CD4-positive, alpha-beta T cell (primary cell): ENCODE results near the gene SMAD6. TPM values are rescaled to one million over a fixed set of nuclear protein-coding genes. Genes with fewer than 3 reads are reported as not detected.
A peak's percentile ranks its signal among the peaks of the same experiment; 100 is the strongest.

Experiments used
- ATAC-seq: fragments of 200-7000 bp; cut with Tn5 transposase; one replicate; pipeline ENCODE4 v1.10.0; 2022; ENCODE audit warnings: mild to moderate bottlenecking; ENCODE audit not compliant: poor library complexity
- CTCF ChIA-PET: fragments of 350-600 bp; sonication (Branson Sonifier 250); formaldehyde crosslinking; loops from one replicate; lab custom pipeline; 2021; ENCODE audit warnings: antibody characterized with exemption, inconsistent platforms; lab: Charles Lee
- POLR2A ChIA-PET: fragments of 350-600 bp; sonication (Branson Sonifier 250); formaldehyde crosslinking; loops from one replicate; lab custom pipeline; 2021; ENCODE audit warnings: antibody characterized with exemption, inconsistent platforms; lab: Charles Lee
- DNase-seq, 14 experiments: peaks; one replicate each; pipeline ENCODE4 v3.0.0-alpha.2; 2013 to 2020; ENCODE audit warnings: mixed read lengths in 2 of 14
- H3K27ac ChIP-seq, 2 donors: one replicate each; pipeline versions ENCODE4 v1.5.1 to v1.7.0; 2013; ENCODE audit warnings: low read length in 2 of 2, low read depth in 1 of 2, mild to moderate bottlenecking in 1 of 2
- H3K27me3 ChIP-seq, 2 experiments: 1 replicate in 1 of 2; 2 replicates in 1 of 2; pipeline versions ENCODE4 v1.6.1 to v1.7.0; 2013; ENCODE audit warnings: low read length in 2 of 2, control low read depth in 1 of 2, mild to moderate bottlenecking in 1 of 2, moderate library complexity in 1 of 2; ENCODE audit not compliant: insufficient read depth in 2 of 2, control insufficient read depth in 1 of 2
- H3K36me3 ChIP-seq: one replicate; pipeline ENCODE4 v1.6.1; 2013; ENCODE audit warnings: low read length, control low read depth; ENCODE audit not compliant: insufficient read depth
- H3K4me1 ChIP-seq: one replicate; pipeline ENCODE4 v1.6.1; 2013; ENCODE audit warnings: low read length, control low read depth; ENCODE audit not compliant: insufficient read depth
- H3K4me3 ChIP-seq: one replicate; pipeline ENCODE4 v1.5.1; 2013; ENCODE audit warnings: mild to moderate bottlenecking, low read length, moderate library complexity
- H3K9me3 ChIP-seq, 2 experiments: 1 replicate in 1 of 2; 2 replicates in 1 of 2; pipeline versions ENCODE4 v1.6.1 to v1.7.0; 2013; ENCODE audit warnings: low read length in 2 of 2, mild to moderate bottlenecking in 2 of 2, control low read depth in 1 of 2, moderate library complexity in 1 of 2; ENCODE audit not compliant: control insufficient read depth in 1 of 2, insufficient read depth in 1 of 2
- H3K27ac Mint-ChIP-seq: one replicate; pipeline ENCODE4 v1.8.0; 2020; ENCODE audit warnings: mixed read lengths
- H3K27me3 Mint-ChIP-seq: one replicate; pipeline ENCODE4 v1.8.0; 2021; ENCODE audit warnings: mixed read lengths
- H3K36me3 Mint-ChIP-seq: one replicate; pipeline ENCODE4 v1.8.0; 2021; ENCODE audit warnings: low read depth, mixed read lengths
- H3K4me1 Mint-ChIP-seq: one replicate; pipeline ENCODE4 v1.8.0; 2021; ENCODE audit warnings: low read depth, mixed read lengths
- H3K4me3 Mint-ChIP-seq: one replicate; pipeline ENCODE4 v1.8.0; 2020; ENCODE audit warnings: mild to moderate bottlenecking, mixed read lengths
- H3K9me3 Mint-ChIP-seq: one replicate; pipeline ENCODE4 v1.8.0; 2020; ENCODE audit warnings: mixed read lengths
- intact Hi-C, 2 experiments: fragments of 100-400 bp; cut with DNase I in 1 of 2; cut with micrococcal nuclease in 1 of 2; formaldehyde crosslinking; loops; one replicate each; pipeline versions ENCODE4 v1.15.1 to v1.9.0; 2023 to 2025; cut with DNase I, micrococcal nuclease
- total RNA-seq, 174 experiments: library from RNA in 2 of 174; stranded (reverse) in 2 of 174; gene quantifications; one replicate each; pipeline ENCODE4 v1.2.3 and lab custom pipeline; 2021 to 2026
- TF ChIP-seq, protein P1 (sequence below): fragments of 200-600 bp; IDR thresholded peaks from one replicate; pipeline ENCODE4 v1.8.0; 2022; ENCODE audit warnings: antibody characterized with exemption, mild to moderate bottlenecking

Gene SMAD6
- total RNA-seq, 2 experiments from 2014 or later: 0.59 to 0.69 TPM

DNA sequence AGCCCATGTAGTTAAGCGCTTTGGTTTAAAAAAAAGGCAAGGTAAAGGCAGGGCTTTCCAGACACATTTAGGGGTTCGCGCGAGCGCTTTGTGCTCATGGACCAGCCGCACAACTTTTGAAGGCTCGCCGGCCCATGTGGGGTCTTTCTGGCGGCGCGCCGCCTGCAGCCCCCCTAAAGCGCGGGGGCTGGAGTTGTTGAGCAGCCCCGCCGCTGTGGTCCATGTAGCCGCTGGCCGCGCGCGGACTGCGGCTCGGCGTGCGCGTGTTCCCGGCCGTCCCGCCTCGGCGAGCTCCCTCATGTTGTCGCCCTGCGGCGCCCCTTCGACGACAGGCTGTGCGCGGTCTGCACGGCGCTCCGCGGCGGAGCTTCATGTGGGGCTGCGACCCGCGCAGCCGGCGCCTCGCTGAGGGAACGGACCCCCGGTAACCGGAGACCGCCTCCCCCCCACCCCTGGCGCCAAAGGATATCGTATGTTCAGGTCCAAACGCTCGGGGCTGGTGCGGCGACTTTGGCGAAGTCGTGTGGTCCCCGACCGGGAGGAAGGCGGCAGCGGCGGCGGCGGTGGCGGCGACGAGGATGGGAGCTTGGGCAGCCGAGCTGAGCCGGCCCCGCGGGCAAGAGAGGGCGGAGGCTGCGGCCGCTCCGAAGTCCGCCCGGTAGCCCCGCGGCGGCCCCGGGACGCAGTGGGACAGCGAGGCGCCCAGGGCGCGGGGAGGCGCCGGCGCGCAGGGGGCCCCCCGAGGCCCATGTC is 927 bp downstream of the SMAD6 start:
- Histone ChIP-seq H3K9me3 (peaks cover 0 to 3% of the 10 kb centered on the region in 2 experiments), H3K36me3 (no peaks in the 10 kb centered on the region), H3K4me3 (peak overlapping the region; percentile 76), H3K4me1 (peaks cover 30% of the 10 kb centered on the region), H3K27me3 (peaks cover 17 to 20% of the 10 kb centered on the region in 2 experiments), H3K27ac (no peak overlapping the region)
- peaks cover 23% of the 10 kb centered on the region for H3K4me1 Mint-ChIP-seq
- peak in 5 of 14 experiments; percentile 9 to 47 (median 40) for DNase-seq
- TF ChIP-seq, protein P1, sequence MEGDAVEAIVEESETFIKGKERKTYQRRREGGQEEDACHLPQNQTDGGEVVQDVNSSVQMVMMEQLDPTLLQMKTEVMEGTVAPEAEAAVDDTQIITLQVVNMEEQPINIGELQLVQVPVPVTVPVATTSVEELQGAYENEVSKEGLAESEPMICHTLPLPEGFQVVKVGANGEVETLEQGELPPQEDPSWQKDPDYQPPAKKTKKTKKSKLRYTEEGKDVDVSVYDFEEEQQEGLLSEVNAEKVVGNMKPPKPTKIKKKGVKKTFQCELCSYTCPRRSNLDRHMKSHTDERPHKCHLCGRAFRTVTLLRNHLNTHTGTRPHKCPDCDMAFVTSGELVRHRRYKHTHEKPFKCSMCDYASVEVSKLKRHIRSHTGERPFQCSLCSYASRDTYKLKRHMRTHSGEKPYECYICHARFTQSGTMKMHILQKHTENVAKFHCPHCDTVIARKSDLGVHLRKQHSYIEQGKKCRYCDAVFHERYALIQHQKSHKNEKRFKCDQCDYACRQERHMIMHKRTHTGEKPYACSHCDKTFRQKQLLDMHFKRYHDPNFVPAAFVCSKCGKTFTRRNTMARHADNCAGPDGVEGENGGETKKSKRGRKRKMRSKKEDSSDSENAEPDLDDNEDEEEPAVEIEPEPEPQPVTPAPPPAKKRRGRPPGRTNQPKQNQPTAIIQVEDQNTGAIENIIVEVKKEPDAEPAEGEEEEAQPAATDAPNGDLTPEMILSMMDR: no peak
- intact Hi-C loops: loop anchor here in 1 of 2 experiments (2.0 to 10.0 kb wide), 3 partner anchors 198 to 1142 kb away; partner anchors contain the start of genes RNU6-1, RPL4, TIPIN and ZWILCH
- peaks cover 30% of the 10 kb centered on the region for H3K27me3 Mint-ChIP-seq
- CTCF ChIA-PET: no interaction called here
- POLR2A ChIA-PET: interaction anchor here (1.0 to 2.2 kb wide), 4 partner anchors 9 to 29 kb away, joined by 3 to 10 read pairs (median 4); no protein-coding TSS in a partner anchor
- no peaks in the 10 kb centered on the region for H3K9me3 Mint-ChIP-seq
- no peak for ATAC-seq
- H3K27ac Mint-ChIP-seq: no peak overlapping the region
- H3K4me3 Mint-ChIP-seq: peak overlapping the region; percentile 90
- H3K36me3 Mint-ChIP-seq: peaks cover 3% of the 10 kb centered on the region

DNA sequence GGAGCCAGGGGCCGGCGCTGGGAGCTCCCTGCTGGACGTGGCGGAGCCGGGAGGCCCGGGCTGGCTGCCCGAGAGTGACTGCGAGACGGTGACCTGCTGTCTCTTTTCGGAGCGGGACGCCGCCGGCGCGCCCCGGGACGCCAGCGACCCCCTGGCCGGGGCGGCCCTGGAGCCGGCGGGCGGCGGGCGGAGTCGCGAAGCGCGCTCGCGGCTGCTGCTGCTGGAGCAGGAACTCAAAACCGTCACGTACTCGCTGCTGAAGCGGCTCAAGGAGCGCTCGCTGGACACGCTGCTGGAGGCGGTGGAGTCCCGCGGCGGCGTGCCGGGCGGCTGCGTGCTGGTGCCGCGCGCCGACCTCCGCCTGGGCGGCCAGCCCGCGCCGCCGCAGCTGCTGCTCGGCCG is 1.5 kb downstream of the SMAD6 start:
- intact Hi-C loops: loop anchor here in 1 of 2 experiments (2.0 to 10.0 kb wide), 3 partner anchors 199 to 1141 kb away; partner anchors contain the start of genes RNU6-1, RPL4, TIPIN and ZWILCH

More for the DNA sequence above, 1.5 kb downstream of the SMAD6 start:
- TF ChIP-seq, protein P1: no peak
- Mint-ChIP-seq H3K9me3 (no peaks in the 10 kb centered on the region), H3K27me3 (peaks cover 30% of the 10 kb centered on the region), H3K27ac (no peak overlapping the region), H3K36me3 (peaks cover 3% of the 10 kb centered on the region), H3K4me3 (no peak overlapping the region), H3K4me1 (peaks cover 23% of the 10 kb centered on the region)
- Histone ChIP-seq H3K27me3 (peaks cover 17 to 20% of the 10 kb centered on the region in 2 experiments), H3K27ac (no peak overlapping the region), H3K36me3 (no peaks in the 10 kb centered on the region), H3K4me1 (peaks cover 30% of the 10 kb centered on the region), H3K4me3 (no peak overlapping the region), H3K9me3 (peaks cover 0 to 3% of the 10 kb centered on the region in 2 experiments)
- no peak for ATAC-seq
- POLR2A ChIA-PET: interaction anchor here (1.0 to 2.2 kb wide), 4 partner anchors 10 to 30 kb away, joined by 3 to 10 read pairs (median 4); no protein-coding TSS in a partner anchor
- peak in 5 of 14 experiments; percentile 9 to 53 (median 38) for DNase-seq
- CTCF ChIA-PET: no interaction called here
